HepG2 (cell line): ENCODE results near the gene CIROP. TPM values are rescaled to one million over a fixed set of nuclear protein-coding genes. Genes with fewer than 3 reads are reported as not detected.

ENCODE experiments used
- ATAC-seq: fragments of 200-7000 bp; cut with Tn5 transposase; 3 replicates; pipeline ENCODE4 v1.9.1; 2020; ENCODE audit warnings: mild to moderate bottlenecking, moderate library complexity
- BruUV-seq: library from RNA; stranded (reverse); fragments of 400-500 nt; replicated peaks from 2 replicates; lab custom pipeline; 2021; lab: Mats Ljungman, UMichigan
- CTCF ChIA-PET: fragments of 300-600 bp; formaldehyde crosslinking; extraction: SDS; loops from one replicate; lab custom pipeline; 2021; ENCODE audit warnings: low total read pairs, inconsistent platforms, low intra/inter-chr PET ratio; lab: Yijun Ruan, JAX
- POLR2A ChIA-PET: fragments of 350-600 bp; sonication (Branson Sonifier 250); formaldehyde crosslinking; loops from one replicate; lab custom pipeline; 2020; ENCODE audit warnings: antibody characterized with exemption, inconsistent platforms; lab: Yijun Ruan, JAX
- DNase-seq: peaks from one replicate; pipeline ENCODE4 v3.0.0-alpha.2; 2015; ENCODE audit warnings: low spot score
- FAIRE-seq: peaks from 3 replicates; lab custom pipeline; 2011; peaks lifted over from hg19 to GRCh38; lab: Jason Lieb, UNC
- H2AFZ ChIP-seq: one replicate; pipeline ENCODE4 v1.6.1; 2011; ENCODE audit warnings: low read length, inconsistent platforms
- H3K27ac ChIP-seq: fragments of 300-600 bp; 3 replicates; pipeline ENCODE4 v1.8.0; 2011; ENCODE audit warnings: mixed run types, mild to moderate bottlenecking, mixed read lengths, low read length, inconsistent platforms; ENCODE audit not compliant: insufficient read depth; ENCODE audit errors: extremely low read length
- H3K27me3 ChIP-seq, 2 experiments: fragments of 200-600 bp in 1 of 2; 2 replicates in 1 of 2; 3 replicates in 1 of 2; pipeline versions ENCODE4 v1.6.0 to v1.8.0; 2011; ENCODE audit warnings: low read length in 2 of 2, mild to moderate bottlenecking in 2 of 2, moderate library complexity in 2 of 2, inconsistent platforms in 1 of 2; ENCODE audit not compliant: insufficient read depth in 2 of 2, control insufficient read depth in 1 of 2
- H3K36me3 ChIP-seq, 2 experiments: fragments of 200-600 bp in 1 of 2; replicated peaks in 1 of 2; 2 replicates in 1 of 2; 3 replicates in 1 of 2; pipeline versions ENCODE4 v1.5.1 to v1.8.0; 2011; ENCODE audit warnings: low read length in 2 of 2, inconsistent platforms in 1 of 2; ENCODE audit not compliant: insufficient read depth in 2 of 2, control insufficient read depth in 1 of 2
- H3K4me1 ChIP-seq: 2 replicates; pipeline ENCODE4 v1.5.1; 2012; ENCODE audit warnings: low read length, inconsistent platforms; ENCODE audit not compliant: insufficient read depth
- H3K4me2 ChIP-seq: 2 replicates; pipeline ENCODE4 v1.6.0; 2011; ENCODE audit warnings: low read depth, low read length, inconsistent platforms
- H3K4me3 ChIP-seq, 3 experiments: fragments of 200-600 bp in 1 of 3; sonication (generic), shearing (Covaris generic) in 1 of 3; replicated peaks in 1 of 3; 2 replicates each; pipeline ENCODE4 v1.5.1; 2011 to 2016; ENCODE audit warnings: low read length in 3 of 3, inconsistent platforms in 2 of 3, low read depth in 2 of 3, mild to moderate bottlenecking in 2 of 3, control low read depth in 1 of 3, mixed read lengths in 1 of 3; ENCODE audit not compliant: insufficient read depth in 1 of 3
- H3K79me2 ChIP-seq: one replicate; pipeline ENCODE4 v1.6.1; 2011; ENCODE audit warnings: low read length, inconsistent platforms; ENCODE audit not compliant: insufficient read depth
- H3K9ac ChIP-seq: 2 replicates; pipeline ENCODE4 v1.6.0; 2011; ENCODE audit warnings: mild to moderate bottlenecking, low read depth, low read length, inconsistent platforms; ENCODE audit not compliant: insufficient read depth
- H3K9me3 ChIP-seq: 2 replicates; pipeline ENCODE4 v1.5.1; 2012; ENCODE audit warnings: mild to moderate bottlenecking, low read length
- H4K20me1 ChIP-seq: 2 replicates; pipeline ENCODE4 v1.6.0; 2011; ENCODE audit warnings: inconsistent platforms, mild to moderate bottlenecking, low read length, moderate library complexity; ENCODE audit not compliant: insufficient read depth
- CBX5 ChIP-seq: sonication (generic); formaldehyde crosslinking; IDR thresholded peaks from 2 replicates; pipeline ENCODE4 v1.4.0; 2020; ENCODE audit warnings: missing genetic modification reagents, borderline replicate concordance
- HNF4G ChIP-seq, 2 experiments: sonication (generic) in 1 of 2; formaldehyde crosslinking in 1 of 2; IDR thresholded peaks; 2 replicates each; pipeline versions ENCODE4 v1.4.0 to v1.6.1; 2011 to 2020; ENCODE audit warnings: borderline replicate concordance in 2 of 2, low read depth in 2 of 2, mild to moderate bottlenecking in 2 of 2, low read length in 1 of 2, missing genetic modification reagents in 1 of 2, moderate library complexity in 1 of 2
- SRY ChIP-seq: sonication (generic); formaldehyde crosslinking; IDR thresholded peaks from 2 replicates; pipeline ENCODE4 v1.8.0; 2022; ENCODE audit warnings: mild to moderate bottlenecking, missing genetic modification reagents
- WIZ ChIP-seq: sonication (generic); formaldehyde crosslinking; IDR thresholded peaks from 2 replicates; pipeline ENCODE4 v1.5.1; 2020; ENCODE audit warnings: mild to moderate bottlenecking, missing genetic modification reagents
- ZBTB8A ChIP-seq: sonication (generic); formaldehyde crosslinking; IDR thresholded peaks from 2 replicates; pipeline ENCODE4 v1.4.0; 2020; ENCODE audit warnings: mild to moderate bottlenecking, low read depth, missing genetic modification reagents, borderline replicate concordance
- ZNF335 ChIP-seq: sonication (generic); formaldehyde crosslinking; IDR thresholded peaks from 2 replicates; pipeline ENCODE4 v1.4.0; 2020; ENCODE audit warnings: missing genetic modification reagents
- ZNF558 ChIP-seq: sonication (generic); formaldehyde crosslinking; IDR thresholded peaks from 2 replicates; pipeline ENCODE4 v1.9.0; 2022; ENCODE audit warnings: mild to moderate bottlenecking, missing genetic modification reagents, borderline replicate concordance
- ZNF614 ChIP-seq: IDR thresholded peaks from 2 replicates; pipeline ENCODE4 v1.6.1; 2018; ENCODE audit warnings: missing biosample characterization, missing genetic modification reagents, inconsistent platforms, borderline replicate concordance
- ZNF850 ChIP-seq: sonication (generic); formaldehyde crosslinking; conservative IDR thresholded peaks from 2 replicates; pipeline ENCODE4 v1.9.0; 2021; ENCODE audit warnings: mild to moderate bottlenecking, missing genetic modification reagents
- WGBS: methylation state at CpG from one replicate; pipeline ENCODE4 v1.1.6; 2017; ENCODE audit warnings: low lambda C conversion rate; 5-methylcytosine and 5-hydroxymethylcytosine counted together
- in situ Hi-C: cut with HindIII; loops from 2 replicates; pipeline ENCODE4 v1.10.0; 2017; ENCODE audit warnings: low pct_unique_long_range_greater_than_20kb; ENCODE audit not compliant: extremely low pct_ligation_motif_present
- intact Hi-C: fragments of 100-400 bp; cut with micrococcal nuclease; formaldehyde crosslinking; loops from one replicate; pipeline ENCODE4 v1.10.0; 2022; ENCODE audit not compliant: unreplicated experiment
- polyA plus RNA-seq, 8 experiments: library from polyadenylated mRNA; depleted of rRNA in 3 of 8; stranded (reverse) in 7 of 8; unstranded in 1 of 8; fragments of >200 nt; fragmentation: Illumina TruSeq in 4 of 8; extraction: Trizol in 4 of 8; gene quantifications; 2 replicates each; pipeline versions ENCODE4 v1.2.1 to v1.2.3, GENCODE V29; 2011 to 2016; ENCODE audit warnings: low read depth in 4 of 8, missing spikeins in 1 of 8, mixed read lengths in 1 of 8; ENCODE audit not compliant: insufficient read depth in 1 of 8
- total RNA-seq, 5 experiments: library from RNA; depleted of rRNA; stranded (reverse); fragments of >200 nt; fragmentation: Illumina TruSeq; extraction: Trizol; gene quantifications; 2 replicates each; pipeline ENCODE4 v1.2.3, GENCODE V29; 2016; ENCODE audit warnings: low read depth in 1 of 5
- TF ChIP-seq, protein P1 (sequence below): sonication (generic); formaldehyde crosslinking; IDR thresholded peaks from 2 replicates; pipeline ENCODE4 v1.5.0; 2020; ENCODE audit warnings: missing genetic modification reagents
- TF ChIP-seq, protein P2 (sequence below), 2 experiments: sonication (generic) in 1 of 2; formaldehyde crosslinking in 1 of 2; IDR thresholded peaks; 2 replicates each; pipeline versions ENCODE4 v1.4.0 to v1.6.1; 2016 to 2020; ENCODE audit warnings: borderline replicate concordance in 1 of 2, low read depth in 1 of 2, mild to moderate bottlenecking in 1 of 2, missing genetic modification reagents in 1 of 2

CIROP gene
- total and polyA plus RNA-seq, 2 of the 13 experiments (the other 11 are each of a cell fraction or from before 2014, with no cell fraction given): 0.07 TPM; not detected in 1

DNA sequence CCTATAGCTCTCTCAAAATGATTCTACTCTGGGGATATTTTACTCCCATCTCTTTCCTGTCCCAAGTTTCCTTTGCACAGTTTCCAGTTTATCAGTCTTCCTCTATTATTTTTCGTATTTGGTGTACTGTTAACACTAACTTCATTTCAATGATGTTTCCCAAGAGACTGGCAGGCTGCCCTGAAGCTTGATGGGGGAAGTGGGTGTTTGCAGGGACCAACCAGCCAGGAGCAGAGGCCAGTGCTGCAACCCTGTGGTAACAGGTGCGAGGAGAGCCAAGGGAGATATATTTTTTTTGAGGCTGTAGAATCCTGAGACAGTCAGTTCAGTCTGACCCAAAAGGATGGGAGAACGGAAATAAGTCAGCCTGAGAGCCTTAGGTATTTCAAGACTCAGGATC, 26.1 kb upstream of the CIROP start:
- Histone ChIP-seq H2AFZ (no peak overlapping the region), H3K27ac (no peak overlapping the region), H3K4me1 (no peaks in the 10 kb centered on the region), H3K4me3 (no peak overlapping the region), H3K9ac (no peak overlapping the region), H3K4me2 (no peak overlapping the region), H3K79me2 (no peaks in the 10 kb centered on the region), H3K36me3 (no peaks in the 10 kb centered on the region), H4K20me1 (no peaks in the 10 kb centered on the region), H3K27me3 (peaks cover 22 to 60% of the 10 kb centered on the region in 2 experiments), H3K9me3 (no peaks in the 10 kb centered on the region)
- no peak for ATAC-seq
- FAIRE-seq: no peak
- WGBS: 2% methylated on average over 3 of the region's 3 CpGs
- intact Hi-C loops: no loop called here
- ChIA-PET POLR2A (no interaction called here), CTCF (no interaction called here)
- in situ Hi-C loops: no loop called here
- DNase-seq: no peak
- no TSS peak for BruUV-seq
- TF ChIP-seq WIZ (CRISPR knock-in tag) (no peak), ZNF558 (CRISPR knock-in tag) (no peak), ZNF614 (CRISPR knock-in tag) (no peak), SRY (CRISPR knock-in tag) (no peak), ZNF850 (no peak), HNF4G (IDR thresholded peaks at IDR 0.05; ENCODE audit: borderline replicate concordance, low read depth, low read length) (no peak), HNF4G (CRISPR knock-in tag; IDR thresholded peaks at IDR 0.05; ENCODE audit: borderline replicate concordance, low read depth) (no peak), ZNF335 (CRISPR knock-in tag) (no peak), ZBTB8A (CRISPR knock-in tag) (no peak), CBX5 (CRISPR knock-in tag) (no peak)
- TF ChIP-seq, protein P1, sequence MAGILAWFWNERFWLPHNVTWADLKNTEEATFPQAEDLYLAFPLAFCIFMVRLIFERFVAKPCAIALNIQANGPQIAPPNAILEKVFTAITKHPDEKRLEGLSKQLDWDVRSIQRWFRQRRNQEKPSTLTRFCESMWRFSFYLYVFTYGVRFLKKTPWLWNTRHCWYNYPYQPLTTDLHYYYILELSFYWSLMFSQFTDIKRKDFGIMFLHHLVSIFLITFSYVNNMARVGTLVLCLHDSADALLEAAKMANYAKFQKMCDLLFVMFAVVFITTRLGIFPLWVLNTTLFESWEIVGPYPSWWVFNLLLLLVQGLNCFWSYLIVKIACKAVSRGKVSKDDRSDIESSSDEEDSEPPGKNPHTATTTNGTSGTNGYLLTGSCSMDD (CRISPR knock-in tag): no peak
- TF ChIP-seq, protein P2, sequence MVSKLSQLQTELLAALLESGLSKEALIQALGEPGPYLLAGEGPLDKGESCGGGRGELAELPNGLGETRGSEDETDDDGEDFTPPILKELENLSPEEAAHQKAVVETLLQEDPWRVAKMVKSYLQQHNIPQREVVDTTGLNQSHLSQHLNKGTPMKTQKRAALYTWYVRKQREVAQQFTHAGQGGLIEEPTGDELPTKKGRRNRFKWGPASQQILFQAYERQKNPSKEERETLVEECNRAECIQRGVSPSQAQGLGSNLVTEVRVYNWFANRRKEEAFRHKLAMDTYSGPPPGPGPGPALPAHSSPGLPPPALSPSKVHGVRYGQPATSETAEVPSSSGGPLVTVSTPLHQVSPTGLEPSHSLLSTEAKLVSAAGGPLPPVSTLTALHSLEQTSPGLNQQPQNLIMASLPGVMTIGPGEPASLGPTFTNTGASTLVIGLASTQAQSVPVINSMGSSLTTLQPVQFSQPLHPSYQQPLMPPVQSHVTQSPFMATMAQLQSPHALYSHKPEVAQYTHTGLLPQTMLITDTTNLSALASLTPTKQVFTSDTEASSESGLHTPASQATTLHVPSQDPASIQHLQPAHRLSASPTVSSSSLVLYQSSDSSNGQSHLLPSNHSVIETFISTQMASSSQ (IDR thresholded peaks at IDR 0.05; ENCODE audit: low read depth): no peak
- TF ChIP-seq, protein P2 (CRISPR knock-in tag; IDR thresholded peaks at IDR 0.05; ENCODE audit: borderline replicate concordance): no peak
